Iris pigment epithelial cell (primary cell): ENCODE results near the gene CIB1.
"Not testable (repeated sequence)": the region's sequence is repeated elsewhere in the genome, so short reads cannot be mapped to it uniquely, and the experiment has no call there.

Experiments
- DNase-seq: peaks from one replicate; pipeline ENCODE4 v3.0.0-alpha.2; 2011; ENCODE audit warnings: low read depth

CIB1 gene

GRCh38 chr15:90192961-90193786, 40.6 kb downstream of the CIB1 start:
- no peak for DNase-seq

DNA sequence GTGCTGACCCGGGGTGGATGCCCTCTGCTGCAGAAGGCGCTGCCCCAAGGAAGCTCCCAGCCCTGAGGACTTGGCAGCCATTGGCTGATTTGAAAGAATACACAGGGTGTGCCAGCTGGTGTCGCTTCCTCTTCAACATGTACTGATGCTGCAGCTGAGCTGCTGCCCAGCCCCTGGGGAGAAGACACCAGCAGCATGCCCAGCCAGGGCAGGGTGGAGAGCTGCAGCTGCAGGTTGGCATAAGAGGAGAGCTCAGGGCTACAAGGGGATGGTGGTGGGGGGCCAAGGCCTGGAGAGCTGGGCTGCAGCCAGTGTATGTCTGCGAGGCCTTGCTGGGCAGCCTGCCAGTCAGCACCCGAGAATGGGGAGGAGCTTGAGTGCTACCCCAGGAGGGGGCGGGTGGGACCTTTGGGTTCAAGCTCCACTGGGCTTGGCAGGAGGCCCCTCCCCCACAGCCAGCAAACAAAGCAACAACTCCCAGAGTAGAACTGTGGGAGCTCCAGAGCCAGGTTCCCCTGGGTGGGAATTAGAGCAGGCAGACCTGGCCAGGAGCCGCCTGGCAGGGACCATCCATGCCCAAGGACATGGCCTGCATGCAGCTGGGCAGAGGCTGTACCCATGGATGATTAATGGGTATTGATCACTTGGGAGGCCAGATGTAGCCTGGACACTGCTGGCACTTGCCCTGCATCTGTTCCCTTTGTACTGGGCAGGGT, 41.8 kb downstream of the CIB1 start:
- DNase-seq: peak; percentile 17

DNA sequence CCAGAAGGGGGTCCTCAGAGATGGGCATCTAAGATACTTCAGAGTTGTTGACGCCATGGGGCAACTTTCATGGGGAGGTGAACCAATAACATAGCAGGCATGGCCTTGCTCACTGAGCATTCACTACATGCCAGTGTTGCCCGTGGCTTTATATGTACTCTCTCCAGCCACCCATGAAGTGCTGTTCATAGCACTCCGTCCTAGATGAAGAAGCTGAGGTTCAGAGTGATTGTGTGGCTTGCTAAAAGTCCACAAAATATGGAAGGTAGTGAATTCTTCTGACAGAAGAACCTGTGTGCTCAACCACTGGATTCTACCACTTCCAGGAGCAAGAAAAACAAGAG, 42.4 kb downstream of the CIB1 start:
- no peak for DNase-seq

DNA sequence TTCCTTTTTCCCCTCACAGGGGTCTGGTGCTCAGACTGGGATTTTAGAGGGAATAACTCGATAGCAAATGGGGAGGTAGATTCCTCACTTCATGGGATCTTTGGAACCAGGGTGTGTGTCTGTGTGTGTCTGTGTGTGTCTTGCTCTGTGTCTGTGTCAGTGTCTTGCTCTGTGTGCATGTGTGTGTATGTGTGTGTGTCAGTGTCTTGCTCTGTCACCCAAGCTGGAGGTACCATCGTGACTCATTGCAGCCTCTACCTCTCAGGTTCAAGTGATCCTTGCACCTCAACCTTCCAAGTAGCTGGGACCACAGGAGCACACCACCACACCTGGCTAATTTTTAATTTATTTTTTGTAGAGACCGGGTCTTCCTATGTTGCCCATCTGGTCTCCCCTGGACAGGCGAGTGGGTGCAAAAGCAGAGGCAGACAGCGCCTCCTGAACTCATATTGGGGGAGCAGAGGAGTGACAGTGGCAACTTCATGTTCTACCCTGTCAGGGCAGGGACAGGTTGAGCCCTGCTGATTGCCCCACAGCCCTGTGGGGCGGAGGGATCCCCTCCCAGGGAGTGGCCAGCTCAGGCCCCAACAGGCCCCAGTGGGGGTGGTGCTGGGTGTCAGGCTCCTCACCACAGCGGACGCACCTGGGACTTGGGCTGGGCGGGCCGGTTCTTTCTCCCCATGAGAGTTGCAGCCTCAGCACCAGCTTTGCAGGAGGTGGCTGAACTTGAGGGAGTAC, 43.0 kb downstream of the CIB1 start:
- no peak for DNase-seq

GRCh38 chr15:90189781-90190467, 43.8 kb downstream of the CIB1 start:
- DNase-seq: no peak

- peak; percentile 19 for DNase-seq
Observed at GRCh38 chr15:90188914-90189748, 44.6 kb downstream of the CIB1 start.

GRCh38 chr15:90188065-90188464, 45.7 kb downstream of the CIB1 start:
- DNase-seq: not testable (repeated sequence)

GRCh38 chr15:90187257-90187868, 46.4 kb downstream of the CIB1 start:
- no peak for DNase-seq

GRCh38 chr15:90184786-90185704, 48.7 kb downstream of the CIB1 start:
- no peak for DNase-seq

DNA sequence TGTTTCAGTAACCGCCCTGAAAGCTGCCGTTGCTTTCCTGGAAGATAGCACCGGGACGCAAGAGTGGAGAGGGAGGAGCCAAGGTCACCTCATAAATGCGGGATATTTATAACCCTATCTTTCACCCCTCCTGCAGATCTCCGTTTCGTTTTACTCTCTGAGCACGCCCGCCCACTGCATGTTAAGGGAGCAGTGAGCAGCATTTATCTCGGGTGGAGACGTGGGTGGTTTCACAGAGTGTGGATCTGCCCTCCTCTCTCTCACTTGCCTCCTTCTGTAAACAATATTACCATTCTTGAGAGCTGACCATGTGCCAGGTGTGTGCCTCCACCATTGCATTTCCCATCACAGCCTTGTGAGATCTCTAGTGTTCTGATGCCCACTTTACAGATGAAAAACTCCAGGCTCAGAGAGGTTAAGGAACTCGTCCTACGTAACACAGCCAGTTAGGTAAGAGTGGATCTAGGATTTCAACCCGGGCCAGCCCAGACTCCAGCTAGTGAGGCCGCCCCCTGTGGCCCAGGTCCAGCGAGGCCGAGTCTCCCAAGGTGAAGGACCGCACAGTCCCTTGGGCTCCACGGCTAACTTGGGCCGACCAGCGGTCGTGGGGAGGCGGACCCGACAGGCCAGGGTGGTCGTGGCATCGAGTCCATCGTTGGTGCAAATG, 49.5 kb downstream of the CIB1 start:
- peak; percentile 56 for DNase-seq

DNA sequence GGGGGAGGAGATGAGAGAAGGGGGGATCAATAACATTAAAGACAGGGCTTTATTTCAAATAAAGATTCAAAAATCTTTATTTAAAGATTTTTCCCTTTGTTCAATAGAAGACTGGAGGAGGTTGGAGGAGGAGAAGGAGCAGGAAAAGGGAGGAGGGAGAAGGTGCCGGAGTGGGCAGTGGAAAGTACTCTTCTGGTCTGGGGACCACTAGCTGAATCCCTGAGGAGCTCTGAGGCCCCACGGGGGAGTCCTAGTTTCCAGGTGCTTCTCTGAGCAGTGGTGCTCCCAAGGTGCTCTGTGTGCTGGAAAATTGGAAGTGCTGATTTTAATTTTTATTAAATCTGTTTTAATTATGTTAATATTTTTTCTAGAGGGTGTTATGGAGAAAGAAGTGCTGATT, 52.0 kb downstream of the CIB1 start:
- no peak for DNase-seq
